Left lung (tissue), 10 donors: ENCODE results near the gene CDK5. TPM values are rescaled to one million over a fixed set of nuclear protein-coding genes. Genes with fewer than 3 reads are reported as not detected.

Source experiments
- ATAC-seq: fragments of 200-7000 bp; cut with Tn5 transposase; one replicate; pipeline ENCODE4 v1.9.1; 2020; ENCODE audit warnings: moderate library complexity
- DNase-seq, 4 donors: peaks; one replicate each; pipeline ENCODE4 v3.0.0-alpha.2; 2013 to 2020
- H3K27ac ChIP-seq, 2 donors: fragments of 200-600 bp; sonication (generic) in 1 of 2; one replicate each; pipeline versions ENCODE4 v1.5.0 to v1.8.0; 2020 to 2021
- H3K27me3 ChIP-seq, 2 donors: fragments of 200-600 bp; sonication (generic) in 1 of 2; one replicate each; pipeline versions ENCODE4 v1.5.0 to v1.8.0; 2020 to 2021
- H3K36me3 ChIP-seq, 2 donors: fragments of 200-600 bp; sonication (generic) in 1 of 2; one replicate each; pipeline versions ENCODE4 v1.5.0 to v1.8.0; 2020 to 2021
- H3K4me1 ChIP-seq, 2 donors: fragments of 200-600 bp; one replicate each; pipeline ENCODE4 v1.8.0; 2021
- H3K4me3 ChIP-seq, 2 donors: fragments of 200-600 bp; sonication (generic) in 1 of 2; one replicate each; pipeline versions ENCODE4 v1.5.0 to v1.8.0; 2020 to 2021; ENCODE audit warnings: mild to moderate bottlenecking in 1 of 2
- H3K9me3 ChIP-seq, 2 donors: fragments of 200-600 bp; sonication (generic) in 1 of 2; one replicate each; pipeline versions ENCODE4 v1.5.0 to v1.8.0; 2020 to 2021
- CTCF ChIP-seq, 2 donors: fragments of 200-600 bp; sonication (generic) in 1 of 2; IDR thresholded peaks; one replicate each; pipeline versions ENCODE4 v1.5.0 to v1.8.0; 2021; ENCODE audit warnings: antibody characterized with exemption in 2 of 2
- intact Hi-C, 2 donors: fragments of 100-400 bp; cut with DNase I; formaldehyde crosslinking; loops; one replicate each; pipeline versions ENCODE4 v1.11.2 to v1.14.2; 2022
- polyA plus RNA-seq, 6 donors: library from polyadenylated mRNA; unstranded; fragments of 120-200 nt; gene quantifications; one replicate each; pipeline ENCODE4 v1.2.1, GENCODE V29; 2013; ENCODE audit not compliant: insufficient read length in 6 of 6
- total RNA-seq, 2 donors: library from RNA; stranded (reverse); fragmentation: NEBNext Ultra II Directional; extraction: Animal tissue kit (Norgen Biotek cat#: 25700); gene quantifications; one replicate each; pipeline ENCODE4 v1.2.1, GENCODE V29; 2021
- donor health status: DM: no; HTN: yes; CAD: no.
- donor health status: DM: no; HTN: no; CAD: no.

The CDK5 gene
- total and polyA plus RNA-seq, 8 donors, result 13.8 to 17.1 (median 14.7) TPM

GRCh38 chr7:151057989-151058780 lies 488 bp upstream of the CDK5 start:
- no peaks in the 10 kb centered on the region for H3K27me3 ChIP-seq
- no peak for TF ChIP-seq CTCF (IDR thresholded peaks at IDR 0.05)
- peak overlapping the region; percentile 96 to 98 for H3K27ac ChIP-seq
- H3K9me3 ChIP-seq, result no peaks in the 10 kb centered on the region
- peaks cover 33 to 61% of the 10 kb centered on the region in 2 donors for H3K4me1 ChIP-seq
- peaks cover 0 to 16% of the 10 kb centered on the region in 2 donors for H3K36me3 ChIP-seq
- DNase-seq (peak; percentile 98 to 100 (median 99)), ATAC-seq (peak; percentile 76)
- peak overlapping the region; percentile 87 to 93 for H3K4me3 ChIP-seq
- intact Hi-C loops, result no loop called here

GRCh38 chr7:151056666-151057505 lies 811 bp downstream of the CDK5 start:
- intact Hi-C loops, result no loop called here
- DNase-seq (peak in 1 of 4 donors; percentile 80), ATAC-seq (no peak)
- peaks cover 0 to 6% of the 10 kb centered on the region in 2 donors for H3K36me3 ChIP-seq
- peak overlapping the region; percentile 87 to 93 for H3K4me3 ChIP-seq
- no peaks in the 10 kb centered on the region for H3K9me3 ChIP-seq
- H3K4me1 ChIP-seq, result peaks cover 28 to 53% of the 10 kb centered on the region in 2 donors
- no peak for TF ChIP-seq CTCF (IDR thresholded peaks at IDR 0.05)
- no peaks in the 10 kb centered on the region for H3K27me3 ChIP-seq
- H3K27ac ChIP-seq, result peak overlapping the region in 1 of 2 donors; percentile 96

GRCh38 chr7:151056283-151056665 lies 1.4 kb downstream of the CDK5 start:
- no peak for TF ChIP-seq CTCF (IDR thresholded peaks at IDR 0.05)
- intact Hi-C loops, result no loop called here
- Histone ChIP-seq H3K27me3 (peaks cover 0 to 5% of the 10 kb centered on the region in 2 donors), H3K9me3 (no peaks in the 10 kb centered on the region), H3K4me3 (no peak overlapping the region), H3K4me1 (peaks cover 23 to 52% of the 10 kb centered on the region in 2 donors), H3K36me3 (peaks cover 0 to 4% of the 10 kb centered on the region in 2 donors), H3K27ac (no peak overlapping the region)
- DNase-seq (no peak), ATAC-seq (no peak)

- Histone ChIP-seq H3K27ac (no peak overlapping the region), H3K27me3 (peaks cover 0 to 23% of the 10 kb centered on the region in 2 donors), H3K4me1 (peaks cover 11 to 35% of the 10 kb centered on the region in 2 donors), H3K4me3 (no peak overlapping the region), H3K36me3 (peaks cover 0 to 4% of the 10 kb centered on the region in 2 donors), H3K9me3 (no peaks in the 10 kb centered on the region)
- DNase-seq, result no peak
- intact Hi-C loops, result no loop called here
- no peak for TF ChIP-seq CTCF (IDR thresholded peaks at IDR 0.05)
- no peak for ATAC-seq
Measured at GRCh38 chr7:151053751-151054150, 3.9 kb downstream of the CDK5 start.

- DNase-seq (no peak), ATAC-seq (no peak)
- intact Hi-C loops, result no loop called here
- Histone ChIP-seq H3K36me3 (peaks cover 0 to 4% of the 10 kb centered on the region in 2 donors), H3K27me3 (peaks cover 0 to 23% of the 10 kb centered on the region in 2 donors), H3K27ac (no peak overlapping the region), H3K4me3 (no peak overlapping the region), H3K9me3 (no peaks in the 10 kb centered on the region), H3K4me1 (peaks cover 5 to 29% of the 10 kb centered on the region in 2 donors)
- no peak for TF ChIP-seq CTCF (IDR thresholded peaks at IDR 0.05)
Measured at GRCh38 chr7:151053096-151053495, 4.6 kb downstream of the CDK5 start.
